ENCODE data around the gene SYCP2.
"Not testable (repeated sequence)": the region's sequence is repeated elsewhere in the genome, so short reads cannot be mapped to it uniquely, and the experiment has no call there.

SYCP2 gene, protein sequence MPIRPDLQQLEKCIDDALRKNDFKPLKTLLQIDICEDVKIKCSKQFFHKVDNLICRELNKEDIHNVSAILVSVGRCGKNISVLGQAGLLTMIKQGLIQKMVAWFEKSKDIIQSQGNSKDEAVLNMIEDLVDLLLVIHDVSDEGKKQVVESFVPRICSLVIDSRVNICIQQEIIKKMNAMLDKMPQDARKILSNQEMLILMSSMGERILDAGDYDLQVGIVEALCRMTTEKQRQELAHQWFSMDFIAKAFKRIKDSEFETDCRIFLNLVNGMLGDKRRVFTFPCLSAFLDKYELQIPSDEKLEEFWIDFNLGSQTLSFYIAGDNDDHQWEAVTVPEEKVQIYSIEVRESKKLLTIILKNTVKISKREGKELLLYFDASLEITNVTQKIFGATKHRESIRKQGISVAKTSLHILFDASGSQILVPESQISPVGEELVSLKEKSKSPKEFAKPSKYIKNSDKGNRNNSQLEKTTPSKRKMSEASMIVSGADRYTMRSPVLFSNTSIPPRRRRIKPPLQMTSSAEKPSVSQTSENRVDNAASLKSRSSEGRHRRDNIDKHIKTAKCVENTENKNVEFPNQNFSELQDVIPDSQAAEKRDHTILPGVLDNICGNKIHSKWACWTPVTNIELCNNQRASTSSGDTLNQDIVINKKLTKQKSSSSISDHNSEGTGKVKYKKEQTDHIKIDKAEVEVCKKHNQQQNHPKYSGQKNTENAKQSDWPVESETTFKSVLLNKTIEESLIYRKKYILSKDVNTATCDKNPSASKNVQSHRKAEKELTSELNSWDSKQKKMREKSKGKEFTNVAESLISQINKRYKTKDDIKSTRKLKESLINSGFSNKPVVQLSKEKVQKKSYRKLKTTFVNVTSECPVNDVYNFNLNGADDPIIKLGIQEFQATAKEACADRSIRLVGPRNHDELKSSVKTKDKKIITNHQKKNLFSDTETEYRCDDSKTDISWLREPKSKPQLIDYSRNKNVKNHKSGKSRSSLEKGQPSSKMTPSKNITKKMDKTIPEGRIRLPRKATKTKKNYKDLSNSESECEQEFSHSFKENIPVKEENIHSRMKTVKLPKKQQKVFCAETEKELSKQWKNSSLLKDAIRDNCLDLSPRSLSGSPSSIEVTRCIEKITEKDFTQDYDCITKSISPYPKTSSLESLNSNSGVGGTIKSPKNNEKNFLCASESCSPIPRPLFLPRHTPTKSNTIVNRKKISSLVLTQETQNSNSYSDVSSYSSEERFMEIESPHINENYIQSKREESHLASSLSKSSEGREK (N-terminal part only)

DNA sequence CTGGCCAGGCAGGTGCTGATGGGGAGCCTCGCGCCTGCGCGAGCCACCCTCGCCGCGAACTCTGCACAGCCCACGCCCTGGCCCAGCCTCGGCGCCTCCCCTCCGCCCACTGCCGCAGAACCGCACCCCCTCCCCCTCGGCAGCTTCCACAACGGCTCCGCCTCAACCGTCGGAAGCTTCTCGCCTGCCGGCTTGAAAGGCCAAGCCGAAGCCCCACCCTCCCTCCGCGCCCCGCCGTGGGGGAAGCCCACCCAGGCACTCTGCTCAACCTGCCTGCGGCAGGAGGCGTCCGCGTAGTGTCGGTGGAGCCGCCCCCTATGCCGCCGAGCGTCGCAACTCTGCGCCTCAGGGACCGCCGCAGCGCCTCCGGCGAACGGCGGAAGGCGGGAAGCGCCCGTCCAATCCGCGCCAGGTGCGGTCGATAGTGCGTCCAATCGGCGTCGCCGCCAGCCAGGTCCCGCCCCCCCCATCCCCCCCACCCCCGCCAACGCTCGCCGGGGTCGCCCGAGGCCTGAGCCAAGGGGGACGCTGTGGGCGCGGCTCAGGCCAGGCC is at the start of gene SYCP2:
TSS of gene SYCP2 (minus strand) at position 342 of the 553 bp plus-strand sequence. CDS start 11,224 bp downstream, outside the sequence.
- in situ Hi-C loops (cut with MboI; ENCODE audit: low sequenced_read_pairs) = no loop called here

DNA sequence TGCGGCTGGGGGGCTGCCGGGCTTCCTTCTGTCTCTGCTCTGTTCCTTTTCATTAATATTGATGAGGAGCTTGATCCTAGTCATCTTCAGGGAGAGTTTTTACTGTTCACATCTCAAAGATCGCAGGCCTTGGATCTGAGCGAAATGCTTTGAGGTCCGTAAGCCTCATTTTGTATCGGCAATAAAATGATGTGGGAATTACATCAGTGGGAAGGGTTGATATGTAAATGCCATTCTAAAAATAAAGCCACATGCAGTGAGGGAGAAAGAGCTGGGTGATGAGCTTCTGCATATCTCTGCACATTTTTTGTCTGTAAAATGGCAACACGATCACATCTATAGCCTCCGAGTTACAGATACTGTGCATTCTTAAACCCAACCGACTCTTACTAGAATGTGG is 49.6 kb upstream of the SYCP2 start:
- in situ Hi-C loops (cut with MboI; ENCODE audit: low sequenced_read_pairs) = no loop called here

DNA sequence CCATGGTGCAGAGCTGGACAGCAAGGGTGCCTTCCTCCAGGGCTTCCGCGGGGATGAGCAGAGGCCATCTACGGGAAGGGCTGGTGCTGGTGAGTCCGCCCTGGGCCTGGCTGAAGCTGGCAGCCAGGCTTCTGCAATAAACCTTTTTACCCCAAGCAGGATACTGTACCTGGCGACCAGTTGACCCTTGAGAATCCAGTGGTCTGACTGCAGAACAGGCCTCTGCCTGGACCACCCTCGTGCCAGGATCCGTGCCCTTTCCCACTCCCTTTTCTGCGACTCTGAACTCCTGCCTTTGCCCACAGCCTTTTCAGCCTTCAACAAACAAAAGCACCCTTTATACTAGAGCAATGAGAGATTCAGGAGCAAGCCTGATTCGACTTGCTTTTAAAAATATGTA is 43.6 kb upstream of the SYCP2 start:
- in situ Hi-C loops (cut with MboI; ENCODE audit: low sequenced_read_pairs) = no loop called here

DNA sequence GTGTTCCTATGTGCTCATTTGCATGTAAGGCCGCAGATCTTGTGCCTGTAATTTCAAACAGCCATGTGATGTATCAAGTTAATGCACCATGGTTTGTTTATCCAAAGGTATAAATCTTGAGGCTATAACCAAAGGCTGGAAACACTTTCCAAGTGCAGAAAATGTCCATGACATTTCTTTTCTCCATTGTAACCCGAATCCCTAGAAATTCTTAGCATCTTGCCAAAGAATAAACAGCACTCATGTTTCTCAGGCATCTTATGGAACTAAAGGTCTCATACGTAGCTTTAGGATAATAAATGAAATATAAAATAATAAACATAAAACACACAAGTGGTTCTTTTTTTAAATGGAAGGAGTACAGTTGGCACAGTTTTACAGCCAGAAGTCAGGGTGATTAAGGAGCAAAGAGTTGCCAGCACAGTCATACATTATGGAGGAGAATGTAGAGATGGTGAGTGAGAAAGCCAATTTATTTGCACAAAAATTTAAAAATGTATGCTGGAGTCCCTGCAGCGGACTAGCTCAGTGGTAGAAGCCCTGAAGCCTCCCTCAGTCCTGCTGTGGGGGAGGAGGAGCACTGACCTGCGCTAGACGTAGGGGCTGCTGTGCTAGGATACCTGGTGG is 42.8 kb upstream of the SYCP2 start:
- in situ Hi-C loops (cut with MboI; ENCODE audit: low sequenced_read_pairs) = no loop called here

DNA sequence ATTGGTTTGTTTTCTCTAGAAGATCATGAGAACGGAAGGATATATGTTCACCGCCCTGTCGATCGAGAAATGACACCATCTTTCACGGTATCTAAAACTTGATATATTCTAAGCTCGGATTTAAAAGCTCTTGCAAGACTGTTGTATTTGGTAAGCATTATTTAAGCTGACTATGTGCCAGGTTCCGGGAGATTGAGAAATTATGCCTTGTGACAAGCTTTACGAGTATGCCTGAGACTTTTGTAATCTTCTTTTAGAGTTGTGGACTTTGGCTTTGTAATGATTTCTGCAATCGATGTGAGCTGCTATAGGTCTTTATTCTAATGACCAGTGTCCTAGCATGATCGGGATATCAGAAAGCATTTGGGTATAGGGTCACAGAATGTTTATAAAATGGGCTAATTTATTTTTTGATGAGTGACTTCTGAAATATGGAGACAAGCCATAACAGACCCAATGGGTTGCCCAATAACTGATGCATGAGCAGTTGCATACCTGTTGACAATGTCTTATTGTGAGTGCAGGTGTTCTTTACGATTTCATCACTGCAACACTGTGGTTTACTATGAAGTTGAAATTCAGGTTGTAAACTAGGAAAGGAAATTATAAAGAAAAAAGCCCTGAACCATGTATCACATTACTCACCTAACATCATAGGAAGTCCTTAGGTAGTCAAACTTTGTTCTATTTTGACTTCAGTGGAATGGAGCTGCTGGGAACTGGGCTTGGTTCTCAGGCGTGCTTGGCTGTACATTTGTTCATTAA is 38.8 kb upstream of the SYCP2 start:
- in situ Hi-C loops (cut with MboI; ENCODE audit: low sequenced_read_pairs) = no loop called here

DNA sequence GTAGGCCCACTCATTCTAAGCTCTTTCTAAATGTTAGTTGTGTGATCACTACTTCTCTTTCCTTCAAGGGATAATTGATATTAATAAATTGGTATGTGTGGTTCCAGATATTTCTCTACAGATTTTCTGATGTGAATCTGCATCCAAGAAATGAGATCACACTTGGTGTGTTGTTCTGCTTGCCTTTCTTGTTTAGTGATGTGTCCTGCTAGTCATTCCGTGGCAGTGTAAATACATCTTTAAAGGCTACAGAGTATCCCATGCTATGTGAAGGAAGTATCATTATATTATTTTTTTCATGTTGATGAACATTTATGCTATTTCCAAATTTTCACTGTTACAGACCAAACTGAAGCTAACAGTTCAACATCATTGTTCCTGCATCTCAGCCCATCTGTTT is 38.0 kb upstream of the SYCP2 start:
- in situ Hi-C loops (cut with MboI; ENCODE audit: low sequenced_read_pairs) = no loop called here

DNA sequence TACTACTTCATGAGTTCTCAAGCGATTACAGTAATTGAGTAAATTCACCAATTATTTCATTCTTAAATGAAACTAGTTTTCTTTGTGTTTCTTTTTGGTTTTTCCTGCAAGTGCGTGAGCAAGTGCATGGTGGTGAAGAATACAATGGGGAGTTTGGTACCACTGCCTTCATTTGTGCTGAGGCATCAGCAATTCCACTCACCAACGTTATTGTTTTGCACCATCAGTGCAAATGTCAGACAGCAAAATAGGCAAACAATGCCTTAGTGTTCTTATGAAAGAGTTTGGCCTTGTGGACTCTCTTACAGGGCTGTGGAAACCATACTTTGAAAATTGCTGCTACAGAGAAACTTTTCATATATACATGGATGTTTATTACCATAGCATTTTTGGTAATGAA is 33.0 kb upstream of the SYCP2 start:
- in situ Hi-C loops (cut with MboI; ENCODE audit: low sequenced_read_pairs) = no loop called here

DNA sequence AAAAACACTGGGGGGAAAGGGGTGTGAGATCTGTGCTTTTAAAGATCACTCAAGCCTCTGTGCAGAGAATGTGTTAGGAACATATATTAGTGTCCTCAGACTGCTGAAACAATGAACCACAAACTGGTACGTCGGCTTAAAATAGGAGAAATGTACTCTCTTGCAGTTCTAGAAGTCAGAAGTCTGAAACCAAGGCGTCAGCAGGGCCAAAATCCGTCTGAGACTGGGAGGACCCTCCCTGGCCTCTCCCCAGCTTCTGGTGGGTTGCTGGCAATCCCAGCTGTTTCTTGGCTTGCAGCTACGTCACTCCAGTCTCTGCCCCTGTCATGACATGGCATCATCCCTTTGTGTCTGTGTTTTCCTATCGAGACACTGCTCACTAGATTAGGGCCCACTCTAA is 28.7 kb upstream of the SYCP2 start:
- in situ Hi-C loops (cut with MboI; ENCODE audit: low sequenced_read_pairs) = no loop called here

DNA sequence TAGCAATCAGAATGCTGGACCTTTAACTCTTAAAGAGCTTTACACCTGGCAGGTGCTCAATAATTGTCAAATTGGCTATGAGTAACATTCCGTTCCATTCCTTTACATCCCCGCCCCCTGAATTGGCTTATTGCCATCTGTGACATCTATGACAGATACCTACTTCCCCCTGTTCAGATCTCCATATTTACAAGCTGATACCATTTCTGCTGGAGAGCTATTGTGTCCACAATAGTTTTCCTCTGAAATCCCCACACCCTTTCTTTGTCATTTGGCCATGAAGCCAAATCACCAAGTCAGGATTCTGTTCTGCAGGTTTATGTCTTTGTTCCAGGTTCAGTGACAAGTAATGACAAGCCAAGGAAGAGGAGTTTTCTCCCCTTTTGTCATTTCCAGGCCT is 28.0 kb upstream of the SYCP2 start:
- in situ Hi-C loops (cut with MboI; ENCODE audit: low sequenced_read_pairs) = no loop called here

DNA sequence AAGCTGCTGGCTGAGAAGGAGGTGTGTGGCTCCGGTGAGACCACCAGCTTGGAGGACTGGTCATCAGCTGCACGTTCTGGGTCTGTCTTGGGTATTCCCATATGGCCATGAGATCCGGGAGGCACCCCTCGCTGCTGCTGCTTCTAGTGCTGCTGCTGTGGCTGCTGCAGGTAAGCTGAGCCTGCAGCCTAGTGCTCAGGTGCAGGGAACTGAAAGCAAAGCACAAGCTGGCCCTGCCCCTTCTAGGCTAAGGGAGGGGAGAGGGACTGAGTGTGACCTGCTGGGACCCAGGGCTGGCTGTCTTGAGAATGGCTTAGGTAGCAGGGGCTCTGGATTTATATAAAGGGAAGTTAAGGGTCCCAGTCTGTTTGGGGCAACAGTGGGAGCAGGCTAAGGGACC is 25.2 kb upstream of the SYCP2 start:
- in situ Hi-C loops (cut with MboI; ENCODE audit: low sequenced_read_pairs) = no loop called here

DNA sequence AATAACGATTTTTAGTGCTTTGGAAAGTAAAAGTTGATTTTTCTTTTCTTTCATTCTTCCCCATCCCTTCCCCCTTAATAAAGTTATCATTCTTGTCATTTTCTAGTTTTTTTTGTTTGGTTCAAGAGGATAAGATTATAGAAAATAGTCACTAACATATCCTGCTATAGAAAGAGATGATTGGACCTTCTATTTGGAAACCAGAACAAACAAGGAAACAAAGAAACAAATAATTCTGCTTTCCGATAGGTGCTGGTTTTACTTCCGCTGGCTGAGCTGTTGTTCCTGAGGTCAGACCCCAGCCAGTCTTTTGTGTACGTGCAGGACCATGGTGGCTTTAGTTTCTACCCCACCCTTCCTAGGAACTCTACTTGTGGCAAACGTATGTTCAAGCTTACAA is 24.7 kb upstream of the SYCP2 start, which contains the start of gene CDH26:
TSS of gene CDH26 (plus strand) at position 301 of the 400 bp plus-strand sequence. CDS start 304 bp downstream, outside the sequence.
- in situ Hi-C loops (cut with MboI; ENCODE audit: low sequenced_read_pairs) = no loop called here

DNA sequence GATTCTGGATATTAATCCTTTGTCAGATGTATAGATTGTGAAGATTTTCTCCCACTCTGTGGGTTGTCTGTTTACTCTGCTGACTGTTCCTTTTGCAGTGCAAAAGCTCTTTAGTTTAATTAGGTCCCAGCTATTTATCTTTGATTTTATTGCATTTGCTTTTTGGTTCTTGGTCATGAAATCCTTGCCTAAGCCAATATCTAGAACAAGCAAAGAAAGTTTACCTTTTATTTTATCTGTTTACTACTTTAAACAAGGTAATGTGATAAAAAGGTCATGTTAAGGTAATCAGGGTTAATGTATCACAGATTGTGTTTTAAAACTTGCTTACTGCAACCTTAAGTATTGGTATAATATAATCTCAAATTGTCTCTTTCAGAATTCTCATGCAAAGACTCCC is 24.1 kb upstream of the SYCP2 start:
- in situ Hi-C loops (cut with MboI; ENCODE audit: low sequenced_read_pairs) = not testable (repeated sequence)

DNA sequence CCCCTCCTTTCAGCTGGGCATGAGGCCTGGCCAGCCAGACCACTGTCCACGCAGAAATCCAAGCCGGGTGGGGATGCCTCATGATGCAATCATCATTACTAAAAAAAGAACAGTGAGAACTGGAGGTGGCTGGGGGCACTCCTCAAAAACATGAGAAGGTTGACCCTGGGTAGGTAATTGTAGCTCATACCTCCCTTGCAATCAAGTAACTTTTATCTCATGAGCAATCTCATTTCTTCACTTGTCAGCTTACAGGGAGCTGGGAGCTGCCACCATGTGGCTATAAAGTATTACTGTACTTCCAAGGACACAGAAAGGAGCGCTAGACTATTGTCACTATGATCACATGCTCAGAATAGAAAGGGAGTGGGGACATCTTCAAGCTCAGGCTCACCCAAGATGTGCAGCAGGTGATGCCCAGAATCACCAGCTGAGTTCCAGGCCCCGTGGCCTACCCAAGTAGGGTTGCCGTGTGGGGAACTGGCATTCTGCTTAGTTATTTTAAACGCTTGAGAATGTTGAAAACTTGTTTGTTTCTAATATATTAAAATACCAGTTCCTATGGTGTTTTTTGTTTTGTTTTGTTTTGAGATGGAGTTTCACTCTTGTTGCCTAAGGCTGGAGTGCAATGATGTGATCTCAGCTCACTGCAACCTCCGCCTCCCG is 21.8 kb upstream of the SYCP2 start:
- in situ Hi-C loops (cut with MboI; ENCODE audit: low sequenced_read_pairs) = no loop called here

DNA sequence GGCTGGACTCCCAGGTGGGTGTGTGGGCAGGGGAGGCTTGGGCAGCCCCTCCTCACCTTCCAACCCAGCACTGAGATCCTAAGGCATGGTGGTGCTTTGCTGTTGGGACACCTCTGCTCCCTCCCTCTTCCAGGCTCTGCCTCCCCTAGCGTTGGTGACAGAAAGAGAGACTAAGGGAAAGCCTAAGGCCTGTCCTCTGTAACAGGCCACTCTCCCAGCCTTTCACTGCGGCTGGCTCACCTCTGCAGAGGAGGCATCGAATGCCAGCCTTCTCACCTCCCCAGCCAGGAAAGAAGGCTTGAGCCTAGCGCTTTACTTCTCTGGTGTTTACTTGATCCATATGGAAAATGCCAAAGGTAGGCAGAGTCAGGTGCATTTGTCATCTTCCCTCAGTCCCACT is 21.3 kb upstream of the SYCP2 start:
- in situ Hi-C loops (cut with MboI; ENCODE audit: low sequenced_read_pairs) = no loop called here

DNA sequence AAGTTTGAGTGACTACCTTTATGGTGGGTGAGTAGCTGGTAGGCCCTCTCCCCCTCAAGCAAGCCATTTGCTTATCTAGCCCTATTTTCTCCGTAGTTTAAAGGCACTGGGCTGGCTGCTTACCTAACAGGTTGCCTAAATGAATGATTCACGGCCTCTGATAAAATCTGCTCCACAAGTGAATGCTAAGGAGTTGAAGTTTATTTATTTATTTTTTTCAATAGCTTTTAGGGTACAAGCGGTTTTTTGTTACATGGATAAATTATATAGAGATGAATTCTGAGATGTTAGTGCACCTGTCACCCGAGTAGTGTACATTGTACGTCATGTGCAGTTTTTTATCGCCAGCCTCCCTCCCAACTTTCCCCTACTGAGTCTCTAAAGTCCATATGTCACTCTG is 16.5 kb upstream of the SYCP2 start:
- in situ Hi-C loops (cut with MboI; ENCODE audit: low sequenced_read_pairs) = no loop called here

DNA sequence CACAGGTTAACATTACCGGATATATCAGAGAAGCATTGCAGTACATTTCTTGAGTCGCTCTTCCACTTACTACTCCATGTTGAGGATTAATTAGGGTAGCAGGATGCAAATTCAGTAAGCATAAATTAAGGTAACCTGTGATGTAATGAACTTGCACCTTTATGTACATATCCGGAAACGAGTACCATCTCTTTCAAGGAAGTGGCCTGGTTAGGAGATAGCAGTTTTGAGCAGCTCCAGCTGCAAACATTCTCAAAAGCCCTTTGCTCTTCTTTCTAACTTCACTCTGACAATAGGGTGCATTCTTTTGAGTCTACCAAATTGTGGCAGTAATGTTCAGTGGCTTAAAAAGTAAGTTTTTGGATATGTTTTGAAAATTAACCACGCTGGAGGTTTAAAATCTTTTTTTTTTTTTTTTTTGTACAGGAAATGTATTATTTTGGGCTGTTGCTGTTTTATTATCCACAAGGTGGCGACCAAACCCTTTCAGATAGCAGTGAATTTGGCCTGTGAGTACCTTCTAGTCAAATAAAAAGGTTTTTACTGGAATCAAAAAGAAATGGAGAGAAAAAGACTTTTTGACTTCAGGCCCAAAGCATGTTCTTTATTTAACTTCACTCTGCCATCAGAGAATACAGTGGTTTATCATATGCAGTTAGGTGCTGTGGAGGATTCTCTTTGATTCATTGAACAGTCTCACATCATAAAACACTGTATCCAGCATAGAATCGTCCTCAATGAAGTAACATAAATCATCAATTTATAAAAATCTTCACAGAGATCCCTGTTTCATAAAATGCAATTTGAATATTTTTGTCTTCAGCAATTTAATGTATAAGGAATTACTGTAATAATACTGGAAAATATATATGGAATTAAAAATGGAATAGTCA is 15.6 kb upstream of the SYCP2 start:
- in situ Hi-C loops (cut with MboI; ENCODE audit: low sequenced_read_pairs) = no loop called here

DNA sequence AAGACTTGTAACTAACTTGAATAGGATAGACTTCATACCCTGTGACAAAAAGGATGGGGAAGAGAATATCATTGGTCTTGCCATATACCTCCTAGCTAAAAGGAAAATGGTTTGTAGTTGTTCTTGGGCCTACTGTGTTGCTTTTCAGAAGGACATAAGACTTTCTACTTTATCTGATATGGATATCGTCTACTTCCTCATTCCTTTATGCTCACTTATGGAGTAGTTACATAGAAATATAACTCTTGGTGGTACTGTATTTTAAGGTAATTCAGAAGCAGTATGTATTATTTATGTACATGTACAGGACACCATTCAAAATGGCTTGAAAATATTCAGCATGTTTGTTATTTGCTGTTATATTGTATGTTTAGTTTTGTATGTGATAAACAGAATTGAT is 14.8 kb upstream of the SYCP2 start:
- in situ Hi-C loops (cut with MboI; ENCODE audit: low sequenced_read_pairs) = no loop called here

DNA sequence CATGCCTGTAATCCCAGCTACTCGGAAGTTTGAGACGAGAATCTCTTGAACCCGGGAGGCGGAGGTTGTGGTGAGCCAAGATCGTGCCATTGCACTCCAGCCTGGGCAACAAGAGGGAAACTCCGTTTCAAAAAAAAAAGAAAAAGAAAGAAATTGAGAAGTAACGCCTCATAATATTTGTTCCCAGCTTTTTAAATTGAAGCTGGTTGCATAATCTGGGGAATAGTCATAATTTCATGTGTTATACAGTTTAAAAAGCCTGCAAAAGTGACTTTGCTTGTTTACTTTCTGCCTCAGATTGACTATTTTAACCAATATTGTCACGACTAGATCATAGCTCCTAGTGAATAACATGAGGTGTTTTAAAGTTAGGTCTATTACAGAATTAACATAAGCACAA is 13.9 kb upstream of the SYCP2 start:
- in situ Hi-C loops (cut with MboI; ENCODE audit: low sequenced_read_pairs) = no loop called here
